DND-41 (cell line): Measurements from ENCODE around the gene TTLL8.

ENCODE experiments used
- EZH2 ChIP-seq: IDR thresholded peaks from 3 replicates; pipeline ENCODE4 v1.6.1; 2012; ENCODE audit warnings: borderline replicate concordance, low read depth, mild to moderate bottlenecking, moderate library complexity, low read length, inconsistent platforms; ENCODE audit not compliant: severe bottlenecking
- TF ChIP-seq, protein P1 (sequence below): IDR thresholded peaks from 2 replicates; pipeline ENCODE4 v1.5.1; 2012; ENCODE audit warnings: borderline replicate concordance, low read length, moderate library complexity, mild to moderate bottlenecking; ENCODE audit not compliant: poor library complexity, severe bottlenecking; ENCODE audit errors: extremely low read depth

DNA sequence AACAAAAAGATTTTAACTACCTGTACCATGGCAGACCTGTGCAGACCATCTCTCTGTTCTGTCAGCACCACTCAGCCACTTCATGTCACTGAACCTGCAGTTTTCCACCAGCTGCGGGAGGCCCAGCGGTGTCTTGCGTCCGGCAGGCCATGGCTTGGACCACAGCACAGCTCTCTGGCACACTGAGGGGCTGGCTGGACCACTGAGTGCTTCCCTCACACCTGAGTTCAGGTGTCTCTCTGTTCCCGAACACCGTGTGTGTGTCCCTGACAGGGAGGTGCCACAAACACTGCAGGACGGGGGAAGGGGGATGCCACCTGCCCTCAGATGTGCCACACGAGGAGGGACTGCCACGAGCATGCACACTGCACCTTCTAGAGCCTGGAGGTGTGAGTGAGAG is 49.4 kb upstream of the TTLL8 start:
- TF ChIP-seq, protein P1, sequence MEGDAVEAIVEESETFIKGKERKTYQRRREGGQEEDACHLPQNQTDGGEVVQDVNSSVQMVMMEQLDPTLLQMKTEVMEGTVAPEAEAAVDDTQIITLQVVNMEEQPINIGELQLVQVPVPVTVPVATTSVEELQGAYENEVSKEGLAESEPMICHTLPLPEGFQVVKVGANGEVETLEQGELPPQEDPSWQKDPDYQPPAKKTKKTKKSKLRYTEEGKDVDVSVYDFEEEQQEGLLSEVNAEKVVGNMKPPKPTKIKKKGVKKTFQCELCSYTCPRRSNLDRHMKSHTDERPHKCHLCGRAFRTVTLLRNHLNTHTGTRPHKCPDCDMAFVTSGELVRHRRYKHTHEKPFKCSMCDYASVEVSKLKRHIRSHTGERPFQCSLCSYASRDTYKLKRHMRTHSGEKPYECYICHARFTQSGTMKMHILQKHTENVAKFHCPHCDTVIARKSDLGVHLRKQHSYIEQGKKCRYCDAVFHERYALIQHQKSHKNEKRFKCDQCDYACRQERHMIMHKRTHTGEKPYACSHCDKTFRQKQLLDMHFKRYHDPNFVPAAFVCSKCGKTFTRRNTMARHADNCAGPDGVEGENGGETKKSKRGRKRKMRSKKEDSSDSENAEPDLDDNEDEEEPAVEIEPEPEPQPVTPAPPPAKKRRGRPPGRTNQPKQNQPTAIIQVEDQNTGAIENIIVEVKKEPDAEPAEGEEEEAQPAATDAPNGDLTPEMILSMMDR: no peak
- TF ChIP-seq EZH2: no peak
